Activated CD4-positive, alpha-beta T cell treated with anti-CD3 and anti-CD28 coated beads, Interleukin-2, Interleukin-4, amounts not matched to agents 100 ng/mL and 50 ng/mL, durations not matched to agents 16 hours and 8 hours (primary cell): ENCODE data around the gene REXO4.
"Not testable (repeated sequence)": the region's sequence is repeated elsewhere in the genome, so short reads cannot be mapped to it uniquely, and the experiment has no call there.

Experiments used
- DNase-seq: peaks from one replicate; pipeline ENCODE4 v3.0.0-alpha.2; 2020; ENCODE audit warnings: low spot score

The REXO4 gene

GRCh38 chr9:133420392-133420827 is 2.6 kb upstream of the REXO4 start:
- DNase-seq = peak; percentile 29

GRCh38 chr9:133419005-133419404 is 1.2 kb upstream of the REXO4 start:
- DNase-seq = no peak

GRCh38 chr9:133415170-133415569 is 2.6 kb downstream of the REXO4 start:
- DNase-seq = no peak

DNA sequence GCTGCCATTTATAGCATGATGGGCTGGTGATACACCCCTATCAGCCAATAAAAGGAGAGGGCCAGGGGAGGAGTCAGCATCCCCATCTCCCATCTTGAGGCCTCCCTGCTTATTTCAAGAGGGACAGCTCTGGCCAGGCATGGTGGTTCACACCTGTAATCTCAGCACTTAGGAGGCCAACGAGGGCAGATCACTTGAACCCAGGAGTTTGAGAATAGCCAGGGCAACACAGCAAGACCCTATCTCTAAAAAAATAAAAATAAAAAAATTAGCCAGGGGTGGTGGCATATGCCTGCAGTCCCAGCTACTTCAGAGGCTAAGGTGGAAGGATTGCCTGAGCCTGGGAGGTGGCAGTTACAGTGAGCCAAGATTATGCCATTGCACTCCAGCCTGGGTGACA is 9.8 kb downstream of the REXO4 start:
- no peak for DNase-seq

GRCh38 chr9:133406480-133407307 is 11.1 kb downstream of the REXO4 start:
- peak; percentile 87 for DNase-seq

DNA sequence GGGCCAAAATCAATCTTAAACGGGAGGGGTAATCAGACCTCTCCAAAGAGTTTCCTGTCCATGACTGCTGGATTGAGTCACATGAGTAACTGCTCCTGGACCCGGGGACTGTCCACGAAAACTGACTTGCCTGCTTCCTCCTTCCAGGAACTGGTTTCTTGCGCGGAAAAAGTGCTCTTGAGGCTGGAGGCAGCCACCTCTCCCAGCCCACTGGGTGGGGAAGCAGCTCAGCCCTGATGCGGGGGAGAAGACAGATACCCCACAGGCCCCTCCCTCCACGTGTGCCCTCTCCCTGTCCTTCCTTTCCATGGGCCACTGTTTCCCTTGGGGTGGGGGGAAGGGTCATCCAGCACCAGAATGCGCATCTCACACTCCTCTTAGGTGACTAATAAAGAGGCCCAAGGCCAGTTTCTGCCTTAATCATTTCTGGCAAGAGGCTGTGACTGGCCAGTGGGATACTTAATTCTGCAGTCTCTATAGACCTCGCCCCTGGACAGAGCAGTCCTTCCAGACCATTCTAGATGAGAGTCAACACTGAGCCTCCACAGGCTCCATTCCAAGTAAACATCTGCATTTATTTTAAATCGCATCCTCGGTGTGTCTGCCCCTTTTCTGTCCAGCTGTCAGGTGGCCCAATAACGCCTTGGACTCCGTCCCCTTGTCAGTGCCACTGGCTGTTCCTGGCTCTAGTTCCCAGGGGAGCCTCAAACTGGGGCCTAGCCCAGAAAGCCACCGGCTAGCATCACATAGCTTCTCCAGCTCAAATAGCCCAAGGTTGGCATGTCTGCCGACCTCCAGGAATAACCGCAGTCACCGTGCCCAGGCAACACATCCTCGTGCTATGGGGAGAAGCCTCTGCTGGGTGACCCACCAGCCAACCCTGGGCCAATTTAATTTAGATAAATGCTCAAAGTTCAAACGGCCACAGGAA is 12.0 kb downstream of the REXO4 start:
- DNase-seq = no peak

- DNase-seq = no peak
Measured at GRCh38 chr9:133404454-133405002, 13.3 kb downstream of the REXO4 start.

DNA sequence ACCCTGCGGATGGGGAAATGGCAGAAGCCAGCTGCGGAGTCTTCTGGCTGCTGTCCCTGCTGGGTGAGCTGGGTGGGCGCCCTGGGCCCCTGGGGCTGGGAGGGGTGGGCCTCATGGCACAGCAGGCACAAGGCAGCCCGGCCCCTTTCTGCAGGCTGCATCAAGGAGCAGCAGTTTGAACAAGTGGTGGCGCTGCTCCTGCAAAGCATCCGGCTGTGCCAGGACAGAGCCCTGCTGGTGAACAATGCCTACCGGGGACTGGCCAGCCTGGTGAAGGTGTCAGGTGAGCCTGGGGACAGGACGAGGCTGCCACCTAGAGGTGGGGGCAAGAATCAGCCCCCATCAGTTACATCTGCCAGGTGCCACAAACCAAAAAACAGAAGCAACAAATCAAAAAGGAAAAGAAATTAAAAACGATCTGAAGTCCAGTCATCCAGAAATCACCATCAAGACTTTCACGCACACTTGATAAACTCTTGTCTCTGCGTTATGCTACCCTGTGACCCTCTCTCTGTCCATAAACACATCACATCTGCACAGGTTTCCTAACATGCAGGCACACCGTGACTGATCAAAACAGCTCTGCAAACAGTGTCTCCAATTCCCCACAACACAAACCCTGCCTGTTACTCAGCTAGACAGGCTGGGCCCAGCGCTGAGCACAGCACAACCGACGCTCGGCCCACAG is 13.9 kb downstream of the REXO4 start:
- peak; percentile 53 for DNase-seq

GRCh38 chr9:133402689-133403088 is 15.1 kb downstream of the REXO4 start:
- DNase-seq = no peak

- no peak for DNase-seq
Measured at GRCh38 chr9:133401588-133401987, 16.2 kb downstream of the REXO4 start.

DNA sequence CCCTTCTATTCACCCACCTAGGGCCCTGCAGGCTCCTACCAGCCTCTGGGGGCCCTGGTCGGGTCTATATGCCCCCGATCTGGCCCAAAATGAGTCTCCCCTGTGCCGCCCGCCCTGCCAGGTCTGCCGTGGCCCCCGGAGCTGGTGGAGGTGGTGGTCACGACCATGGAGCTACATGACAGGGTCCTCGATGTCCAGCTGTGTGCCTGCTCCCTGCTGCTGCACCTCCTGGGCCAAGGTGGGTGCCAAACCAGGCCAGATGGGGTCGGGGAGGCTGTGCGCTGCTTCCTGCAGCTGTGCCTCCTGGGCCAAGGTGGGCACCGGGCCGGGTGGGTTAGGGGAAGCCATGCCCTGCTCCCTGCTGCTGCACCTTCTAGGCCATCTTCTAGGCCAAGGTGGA is 17.5 kb downstream of the REXO4 start:
- DNase-seq = no peak

- no peak for DNase-seq
Measured at GRCh38 chr9:133397895-133398294, 19.9 kb downstream of the REXO4 start.

- no peak for DNase-seq
Measured at GRCh38 chr9:133397370-133397769, 20.4 kb downstream of the REXO4 start.

GRCh38 chr9:133396952-133397351 is 20.9 kb downstream of the REXO4 start:
- no peak for DNase-seq

DNA sequence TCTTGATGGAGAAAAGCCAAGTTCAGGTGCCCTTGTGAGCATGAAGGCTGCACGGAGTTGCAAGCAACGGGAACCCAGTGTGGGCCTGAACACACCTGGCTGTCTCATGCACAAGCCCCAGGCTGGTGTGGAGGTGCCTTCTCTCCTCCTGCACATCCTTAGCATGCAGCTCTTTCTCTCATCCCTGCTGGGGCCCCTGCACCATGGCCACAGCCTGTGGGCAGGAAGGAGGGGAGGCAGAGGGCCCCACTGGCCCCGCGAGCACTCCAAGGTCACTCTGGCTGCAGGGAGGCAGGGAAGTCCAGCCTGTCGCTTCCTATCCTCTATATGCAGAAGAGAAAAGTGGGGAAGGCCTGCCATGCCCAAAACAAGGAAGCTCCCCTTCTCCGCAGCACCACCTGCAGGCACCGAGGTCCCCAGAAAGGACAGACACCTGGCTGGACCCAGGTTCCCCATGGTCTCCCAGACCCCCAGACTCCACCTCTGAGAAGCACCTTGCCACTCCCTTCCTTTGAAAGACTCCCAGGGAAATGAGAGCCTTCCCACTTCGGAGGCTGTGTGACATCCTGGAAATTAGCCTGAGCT is 23.0 kb downstream of the REXO4 start:
- DNase-seq = no peak

DNA sequence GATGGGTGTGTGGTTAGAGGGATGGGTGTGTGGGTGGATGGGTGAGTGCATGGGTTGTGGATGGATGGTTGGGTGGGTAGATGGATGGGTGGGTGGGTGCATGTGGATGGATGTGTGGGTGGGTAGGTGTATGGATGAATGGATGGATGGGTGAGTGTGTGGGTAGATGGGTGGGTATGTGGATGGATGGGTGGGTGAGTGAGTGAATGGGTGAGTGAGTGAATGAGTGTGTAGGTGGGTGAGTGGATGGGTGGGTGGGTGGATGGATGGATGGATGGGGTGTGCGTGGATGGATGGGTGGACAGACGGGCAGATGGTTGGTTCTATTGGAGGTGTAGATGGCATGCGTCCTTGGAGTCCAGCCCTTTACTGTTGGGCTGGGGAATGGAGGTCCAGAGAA is 24.4 kb downstream of the REXO4 start:
- no peak for DNase-seq

DNA sequence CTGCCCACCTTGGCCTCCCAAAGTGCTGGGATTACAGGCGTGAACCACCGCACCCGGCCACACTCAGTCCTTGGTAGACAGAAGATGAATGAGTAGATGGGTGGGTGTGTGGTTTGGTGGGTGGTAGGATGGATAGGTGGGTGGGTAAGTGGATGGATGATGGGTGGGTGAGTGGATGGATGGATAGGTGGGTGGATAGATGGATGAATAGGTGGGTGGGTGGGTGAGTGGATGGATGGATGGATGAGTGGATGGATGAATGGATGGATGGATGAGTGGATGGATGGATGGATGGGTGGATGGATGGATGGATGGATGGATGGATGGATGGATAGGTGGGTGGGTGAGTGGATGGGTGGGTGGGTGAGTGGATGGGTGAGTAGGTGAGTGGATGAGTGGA is 25.5 kb downstream of the REXO4 start:
- DNase-seq = not testable (repeated sequence)

- DNase-seq = not testable (repeated sequence)
Measured at GRCh38 chr9:133391449-133391848, 26.4 kb downstream of the REXO4 start.

DNA sequence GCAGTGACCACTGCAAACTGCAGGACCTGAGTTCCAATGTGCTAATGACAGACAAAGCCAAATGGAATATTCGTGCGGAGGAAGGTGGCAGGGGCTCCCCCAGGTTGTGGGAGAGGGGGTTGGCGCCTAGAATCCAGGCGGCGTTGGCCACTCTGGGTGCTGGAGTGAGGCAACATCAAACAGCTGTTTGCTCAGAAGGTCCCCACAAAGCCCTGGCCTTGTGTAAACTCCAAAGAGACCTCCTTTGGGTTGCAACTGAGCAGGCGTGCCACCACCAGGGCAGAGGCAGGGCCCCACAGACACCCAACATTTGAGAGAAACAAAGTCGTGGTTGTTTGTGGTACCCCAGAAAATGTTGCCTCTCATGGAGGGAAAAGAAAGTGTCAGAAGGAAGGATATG is 27.1 kb downstream of the REXO4 start:
- DNase-seq = no peak

GRCh38 chr9:133389562-133389961 is 28.2 kb downstream of the REXO4 start:
- DNase-seq = no peak

- no peak for DNase-seq
Measured at GRCh38 chr9:133389025-133389557, 28.7 kb downstream of the REXO4 start.
